Adrenal gland (tissue), 5 donors: Measurements from ENCODE around the gene HCFC1.

Source experiments
- POLR2A ChIP-seq, 2 donors: fragments of 450-650 bp; IDR thresholded peaks; one replicate each; pipeline ENCODE4 v1.6.1; 2017; ENCODE audit warnings: antibody characterized with exemption in 2 of 2, mild to moderate bottlenecking in 2 of 2, moderate library complexity in 1 of 2
- TF ChIP-seq, protein P1 (sequence below), 6 experiments: fragments of 450-650 bp in 4 of 6; fragments of 200-600 bp in 2 of 6; sonication (generic) in 1 of 6; IDR thresholded peaks; 1 replicate in 5 of 6; 2 replicates in 1 of 6; pipeline versions ENCODE4 v1.5.1 to v1.8.0; 2016 to 2021; ENCODE audit warnings: antibody characterized with exemption in 6 of 6, mild to moderate bottlenecking in 2 of 6, moderate library complexity in 1 of 6
- donor health status: DM: no; HTN: no; CAD: no.

DNA sequence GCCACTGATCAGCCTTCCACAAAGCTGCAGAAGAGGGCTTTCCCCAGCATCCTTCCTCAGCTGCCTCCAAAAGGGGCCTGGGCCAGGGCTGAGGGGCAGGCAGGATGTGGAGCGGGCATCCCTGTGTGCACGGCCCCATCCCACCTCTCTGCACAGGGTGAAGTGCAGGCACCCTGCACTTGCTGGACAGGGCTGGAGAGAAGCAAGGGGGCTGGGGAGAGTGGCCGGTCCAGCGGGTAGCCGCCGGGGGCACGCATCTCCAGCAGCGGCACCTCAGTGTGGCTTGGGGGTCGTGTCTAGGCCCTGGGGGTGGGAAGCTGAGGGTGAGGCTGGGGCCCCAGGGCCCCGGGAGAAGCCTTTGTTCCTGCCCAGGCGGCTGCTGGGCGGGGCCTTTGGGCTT lies 64.2 kb downstream of the HCFC1 start:
- TF ChIP-seq POLR2A (IDR thresholded peaks at IDR 0.05) = no peak
- TF ChIP-seq, protein P1, sequence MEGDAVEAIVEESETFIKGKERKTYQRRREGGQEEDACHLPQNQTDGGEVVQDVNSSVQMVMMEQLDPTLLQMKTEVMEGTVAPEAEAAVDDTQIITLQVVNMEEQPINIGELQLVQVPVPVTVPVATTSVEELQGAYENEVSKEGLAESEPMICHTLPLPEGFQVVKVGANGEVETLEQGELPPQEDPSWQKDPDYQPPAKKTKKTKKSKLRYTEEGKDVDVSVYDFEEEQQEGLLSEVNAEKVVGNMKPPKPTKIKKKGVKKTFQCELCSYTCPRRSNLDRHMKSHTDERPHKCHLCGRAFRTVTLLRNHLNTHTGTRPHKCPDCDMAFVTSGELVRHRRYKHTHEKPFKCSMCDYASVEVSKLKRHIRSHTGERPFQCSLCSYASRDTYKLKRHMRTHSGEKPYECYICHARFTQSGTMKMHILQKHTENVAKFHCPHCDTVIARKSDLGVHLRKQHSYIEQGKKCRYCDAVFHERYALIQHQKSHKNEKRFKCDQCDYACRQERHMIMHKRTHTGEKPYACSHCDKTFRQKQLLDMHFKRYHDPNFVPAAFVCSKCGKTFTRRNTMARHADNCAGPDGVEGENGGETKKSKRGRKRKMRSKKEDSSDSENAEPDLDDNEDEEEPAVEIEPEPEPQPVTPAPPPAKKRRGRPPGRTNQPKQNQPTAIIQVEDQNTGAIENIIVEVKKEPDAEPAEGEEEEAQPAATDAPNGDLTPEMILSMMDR (IDR thresholded peaks at IDR 0.05) = no peak
